Coronary artery (tissue), 2 donors: ENCODE results near the gene CYTH1.
A peak's percentile ranks its signal among the peaks of the same experiment; 100 is the strongest.

Source experiments
- DNase-seq: peaks from one replicate; pipeline ENCODE4 v3.0.0-alpha.2; 2017; ENCODE audit warnings: low spot score
- H3K27ac ChIP-seq, 2 donors: fragments of 200-600 bp; sonication (generic); one replicate each; pipeline ENCODE4 v1.5.1; 2016 to 2019
- H3K4me3 ChIP-seq: fragments of 200-600 bp; sonication (generic); 2 replicates; pipeline ENCODE4 v1.5.1; 2016; ENCODE audit warnings: mild to moderate bottlenecking, moderate library complexity
- TF ChIP-seq, protein P1 (sequence below): fragments of 200-600 bp; sonication (generic); IDR thresholded peaks from one replicate; pipeline ENCODE4 v1.5.1; 2019; ENCODE audit warnings: antibody characterized with exemption

CYTH1 gene

DNA sequence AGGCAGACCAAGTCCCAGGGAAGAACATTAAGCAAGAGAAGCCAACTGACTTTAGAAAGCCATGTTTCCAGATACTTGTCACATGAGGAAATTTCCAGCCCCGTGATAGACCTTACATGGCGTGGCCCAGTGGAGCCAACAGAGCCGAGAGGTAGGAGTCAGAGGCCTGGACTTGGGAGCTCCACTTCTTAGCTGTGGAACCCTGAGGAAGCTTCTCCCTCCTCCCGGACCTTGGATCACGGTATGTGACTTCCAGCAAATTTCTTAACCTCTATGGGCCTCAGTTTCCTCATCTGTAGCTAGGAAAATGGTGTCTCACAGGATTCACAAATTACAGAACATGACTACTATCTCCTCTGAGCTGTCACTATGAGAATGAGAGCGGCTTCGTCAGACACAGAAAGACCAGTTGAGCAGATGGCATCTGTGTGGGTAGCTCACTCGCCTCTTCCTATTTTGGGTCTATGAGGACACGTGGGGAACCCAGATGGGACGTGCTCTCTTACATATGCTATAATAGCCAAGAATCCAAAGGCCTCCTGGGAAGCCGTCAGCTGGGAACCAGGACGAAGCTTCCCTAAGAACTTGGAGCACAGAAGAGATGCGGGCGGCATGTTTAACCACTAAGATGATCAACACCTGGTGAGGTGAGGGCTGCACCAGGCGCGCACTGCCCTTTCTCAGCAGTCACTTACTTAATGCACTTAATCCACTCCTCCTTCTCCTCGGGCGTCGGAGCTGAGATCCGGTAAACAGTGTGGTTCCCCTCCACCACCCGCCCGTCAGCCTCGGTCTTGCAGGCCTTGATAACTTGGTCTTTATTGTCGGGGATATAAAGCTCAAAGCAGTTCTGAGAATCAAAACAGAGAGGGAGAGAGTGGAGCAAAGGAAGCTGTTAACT is 102.3 kb downstream of the CYTH1 start:
- H3K27ac ChIP-seq, result no peak overlapping the region
- TF ChIP-seq, protein P1, sequence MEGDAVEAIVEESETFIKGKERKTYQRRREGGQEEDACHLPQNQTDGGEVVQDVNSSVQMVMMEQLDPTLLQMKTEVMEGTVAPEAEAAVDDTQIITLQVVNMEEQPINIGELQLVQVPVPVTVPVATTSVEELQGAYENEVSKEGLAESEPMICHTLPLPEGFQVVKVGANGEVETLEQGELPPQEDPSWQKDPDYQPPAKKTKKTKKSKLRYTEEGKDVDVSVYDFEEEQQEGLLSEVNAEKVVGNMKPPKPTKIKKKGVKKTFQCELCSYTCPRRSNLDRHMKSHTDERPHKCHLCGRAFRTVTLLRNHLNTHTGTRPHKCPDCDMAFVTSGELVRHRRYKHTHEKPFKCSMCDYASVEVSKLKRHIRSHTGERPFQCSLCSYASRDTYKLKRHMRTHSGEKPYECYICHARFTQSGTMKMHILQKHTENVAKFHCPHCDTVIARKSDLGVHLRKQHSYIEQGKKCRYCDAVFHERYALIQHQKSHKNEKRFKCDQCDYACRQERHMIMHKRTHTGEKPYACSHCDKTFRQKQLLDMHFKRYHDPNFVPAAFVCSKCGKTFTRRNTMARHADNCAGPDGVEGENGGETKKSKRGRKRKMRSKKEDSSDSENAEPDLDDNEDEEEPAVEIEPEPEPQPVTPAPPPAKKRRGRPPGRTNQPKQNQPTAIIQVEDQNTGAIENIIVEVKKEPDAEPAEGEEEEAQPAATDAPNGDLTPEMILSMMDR, result no peak
- H3K4me3 ChIP-seq, result no peak overlapping the region
- DNase-seq, result no peak

DNA sequence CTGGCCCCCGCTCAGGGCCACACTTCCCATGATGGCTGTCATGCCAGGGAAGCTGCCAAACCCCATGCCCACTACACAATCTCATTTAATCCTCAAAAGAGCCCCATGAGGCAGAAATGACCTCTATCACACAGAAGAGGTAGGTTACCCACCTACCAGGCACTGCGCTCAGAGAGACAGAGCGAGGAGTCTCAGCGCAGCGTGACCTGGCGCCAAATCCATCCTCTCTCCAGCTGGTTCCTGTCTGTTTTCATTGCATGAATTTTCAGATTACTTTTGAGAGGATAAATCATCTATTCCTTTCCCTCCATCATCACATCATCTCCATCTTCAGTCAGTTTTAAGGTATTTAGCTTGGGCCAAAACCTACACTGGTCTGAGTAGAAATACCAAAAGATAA is 103.4 kb downstream of the CYTH1 start:
- Histone ChIP-seq H3K4me3 (no peak overlapping the region), H3K27ac (no peak overlapping the region)
- DNase-seq, result no peak
- TF ChIP-seq, protein P1, result no peak

DNA sequence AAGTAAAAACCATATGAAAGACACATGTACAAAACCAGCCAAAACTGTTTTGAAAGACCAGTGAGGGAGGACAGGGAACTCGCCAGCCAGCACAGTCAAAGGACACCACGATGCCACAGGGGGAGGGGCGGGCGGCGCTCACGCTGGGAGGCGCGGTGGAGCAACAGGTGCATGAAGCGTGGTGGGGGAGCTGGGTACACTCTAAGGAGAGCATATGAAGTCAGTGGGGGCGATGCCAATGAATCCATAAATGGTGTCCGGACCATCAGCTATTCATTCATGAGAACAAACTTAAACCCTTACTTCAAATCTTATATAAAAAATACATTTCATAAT is 103.9 kb downstream of the CYTH1 start:
- TF ChIP-seq, protein P1, result no peak
- Histone ChIP-seq H3K4me3 (no peak overlapping the region), H3K27ac (no peak overlapping the region)
- no peak for DNase-seq

DNA sequence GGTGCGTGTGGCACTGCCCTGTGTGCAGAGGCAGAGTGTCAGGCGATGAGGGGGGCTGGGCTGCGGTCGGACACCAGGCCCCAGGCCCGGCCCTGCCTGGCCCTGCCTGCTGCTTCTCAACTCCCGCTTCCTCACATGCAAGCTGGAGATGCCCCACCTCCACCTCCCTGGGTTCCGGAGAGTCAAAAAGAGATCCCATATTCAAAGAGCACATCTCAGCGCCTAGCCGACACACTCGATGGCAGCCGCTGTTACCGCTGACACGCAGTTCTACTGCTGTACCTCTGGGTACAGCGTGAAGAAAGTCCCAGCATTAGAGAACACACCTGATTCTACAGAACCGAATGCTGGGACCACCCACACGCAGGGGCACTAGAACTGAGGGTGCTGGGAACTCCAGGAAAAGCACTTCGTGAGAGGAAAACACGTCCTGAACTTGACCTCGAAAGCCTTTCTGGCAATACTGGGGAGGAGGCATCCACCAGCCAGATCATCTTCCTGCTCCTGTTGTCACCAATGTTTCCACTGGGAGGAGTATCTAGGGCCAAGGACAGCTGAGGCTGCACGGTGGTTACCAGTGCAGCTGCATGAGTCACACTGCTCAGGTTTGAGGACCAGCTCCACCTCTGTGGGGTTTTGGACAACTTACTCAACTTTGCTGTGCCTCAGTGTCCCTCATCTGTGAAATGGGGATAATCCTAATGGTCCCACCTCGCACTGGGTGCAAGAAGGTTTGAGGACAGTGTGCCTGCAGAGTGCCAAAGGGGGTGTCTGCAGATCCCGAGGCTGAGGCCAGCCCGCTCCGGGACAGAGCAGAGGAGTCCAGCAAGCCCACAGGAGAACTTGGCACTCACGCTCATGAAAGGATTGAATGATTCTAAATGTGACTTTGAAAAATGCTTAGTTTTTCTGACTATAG is 104.5 kb downstream of the CYTH1 start:
- TF ChIP-seq, protein P1, result no peak
- no peak overlapping the region for H3K4me3 ChIP-seq

DNA sequence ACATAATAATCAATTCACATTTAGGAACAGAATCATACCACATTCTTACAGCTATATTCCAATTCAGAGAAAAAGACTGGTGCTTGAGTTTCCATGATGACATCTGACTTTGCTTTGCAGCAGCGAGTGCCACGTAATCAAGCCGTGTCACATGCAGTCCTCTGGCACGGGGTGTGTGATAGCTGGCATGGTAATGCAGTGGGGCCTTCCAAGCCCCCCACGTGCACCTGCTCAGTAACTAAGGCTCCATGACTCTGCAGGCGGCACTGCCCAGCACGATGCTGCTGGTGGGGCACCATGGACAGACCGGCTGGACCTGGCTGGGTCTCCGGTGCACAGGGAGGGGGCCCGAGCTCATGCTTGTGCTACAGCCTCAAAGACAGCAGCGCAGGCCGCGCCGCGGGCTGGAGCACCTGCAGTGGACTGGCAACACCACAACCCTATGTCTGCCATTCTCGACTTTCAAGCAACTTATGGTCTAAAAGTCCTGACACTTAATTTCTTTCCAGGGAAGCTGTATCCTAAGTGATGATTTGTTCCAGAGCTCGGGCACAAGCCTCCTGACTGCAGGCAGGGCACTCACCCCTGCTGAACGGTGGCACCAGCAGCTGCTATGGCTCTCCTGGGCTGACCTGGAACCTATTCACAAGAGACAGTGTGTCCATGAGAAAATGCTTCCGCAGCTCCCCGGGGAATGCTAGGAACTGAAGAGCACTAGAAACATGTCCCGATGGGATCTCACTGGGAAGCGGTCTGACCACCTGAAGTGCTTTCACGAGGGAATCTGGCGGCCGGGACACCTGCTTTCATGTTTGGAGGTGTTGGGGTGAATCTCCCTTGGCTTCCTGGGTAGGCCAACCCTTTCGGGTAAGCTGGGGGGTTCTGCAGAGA is 105.4 kb downstream of the CYTH1 start:
- no peak overlapping the region for H3K4me3 ChIP-seq
- TF ChIP-seq, protein P1, result no peak
- DNase-seq, result peak; percentile 67
- H3K27ac ChIP-seq, result no peak overlapping the region

More for the DNA sequence above, 104.5 kb downstream of the CYTH1 start:
- no peak for DNase-seq
- H3K27ac ChIP-seq, result no peak overlapping the region

DNA sequence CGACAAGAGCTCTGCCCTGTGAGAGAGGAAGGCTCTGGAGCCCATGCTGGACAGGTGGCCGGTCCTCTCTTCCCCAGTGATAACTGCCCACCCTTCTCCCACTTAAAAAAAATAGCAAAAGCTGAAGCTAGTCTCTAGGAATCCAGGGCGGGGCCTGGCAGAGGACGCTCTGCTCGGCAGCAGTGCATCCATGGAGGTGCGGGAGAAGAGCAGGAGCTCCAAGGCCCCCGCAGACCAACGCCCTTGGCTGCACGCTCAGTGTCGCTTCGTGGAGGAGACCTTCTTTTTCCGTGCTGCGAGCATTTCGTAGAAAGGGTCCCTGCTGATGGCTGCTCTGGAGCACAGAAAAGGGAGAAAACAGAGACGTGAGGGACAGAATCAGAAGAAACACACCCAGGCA is 106.2 kb downstream of the CYTH1 start:
- TF ChIP-seq, protein P1, result no peak
- H3K27ac ChIP-seq, result no peak overlapping the region
- peak; percentile 40 for DNase-seq

More for the DNA sequence above, 106.2 kb downstream of the CYTH1 start:
- H3K4me3 ChIP-seq, result no peak overlapping the region
